Panc1 (cell line): ENCODE data around the gene FRMPD1.

ENCODE experiments used
- POLR2AphosphoS5 ChIP-seq: IDR thresholded peaks from 2 replicates; pipeline ENCODE4 v1.6.1; 2012; ENCODE audit warnings: mild to moderate bottlenecking, low read depth, low read length, moderate library complexity
- SIN3A ChIP-seq: IDR thresholded peaks from 2 replicates; pipeline ENCODE4 v1.6.1; 2012; ENCODE audit warnings: low read depth, mild to moderate bottlenecking, low read length, moderate library complexity, borderline replicate concordance; ENCODE audit not compliant: insufficient read depth
- TF ChIP-seq, protein P1 (sequence below): fragments of 450-650 bp; IDR thresholded peaks from 2 replicates; pipeline ENCODE4 v1.5.1; 2017; ENCODE audit warnings: mild to moderate bottlenecking
- TF ChIP-seq, protein P2 (sequence below), 2 experiments: IDR thresholded peaks; 2 replicates each; pipeline ENCODE4 v1.6.1; 2011 to 2012; ENCODE audit warnings: low read depth in 2 of 2, control low read depth in 1 of 2, low read length in 1 of 2, mild to moderate bottlenecking in 1 of 2, moderate library complexity in 1 of 2; ENCODE audit not compliant: insufficient read depth in 1 of 2

DNA sequence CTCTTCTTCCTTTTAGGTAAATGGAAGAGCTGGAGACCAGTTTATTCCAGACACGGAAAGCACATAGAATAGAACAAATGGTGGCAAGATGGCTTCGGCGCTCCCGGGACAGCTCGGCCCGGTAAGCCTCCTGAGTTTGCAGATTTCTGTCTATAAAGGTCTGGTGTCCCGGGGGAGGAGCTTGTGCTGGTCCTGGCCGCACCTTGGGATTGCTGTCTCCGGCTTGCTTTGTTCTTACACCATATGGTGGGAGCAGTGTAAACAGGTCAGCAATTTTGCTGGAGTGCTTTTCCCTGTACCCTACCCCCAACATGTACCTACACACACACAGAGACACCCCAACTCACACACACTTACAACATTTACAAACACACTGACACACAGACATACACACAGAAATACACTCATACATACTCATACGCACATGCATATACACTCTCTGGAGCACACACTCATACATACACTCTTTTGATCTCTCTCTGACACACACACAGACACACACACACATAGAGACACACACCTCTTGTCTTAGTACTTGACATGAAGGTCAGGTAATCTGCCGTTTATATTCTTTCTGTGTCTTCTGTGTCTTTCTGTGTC is 42.0 kb downstream of the FRMPD1 start:
- TF ChIP-seq, protein P1, sequence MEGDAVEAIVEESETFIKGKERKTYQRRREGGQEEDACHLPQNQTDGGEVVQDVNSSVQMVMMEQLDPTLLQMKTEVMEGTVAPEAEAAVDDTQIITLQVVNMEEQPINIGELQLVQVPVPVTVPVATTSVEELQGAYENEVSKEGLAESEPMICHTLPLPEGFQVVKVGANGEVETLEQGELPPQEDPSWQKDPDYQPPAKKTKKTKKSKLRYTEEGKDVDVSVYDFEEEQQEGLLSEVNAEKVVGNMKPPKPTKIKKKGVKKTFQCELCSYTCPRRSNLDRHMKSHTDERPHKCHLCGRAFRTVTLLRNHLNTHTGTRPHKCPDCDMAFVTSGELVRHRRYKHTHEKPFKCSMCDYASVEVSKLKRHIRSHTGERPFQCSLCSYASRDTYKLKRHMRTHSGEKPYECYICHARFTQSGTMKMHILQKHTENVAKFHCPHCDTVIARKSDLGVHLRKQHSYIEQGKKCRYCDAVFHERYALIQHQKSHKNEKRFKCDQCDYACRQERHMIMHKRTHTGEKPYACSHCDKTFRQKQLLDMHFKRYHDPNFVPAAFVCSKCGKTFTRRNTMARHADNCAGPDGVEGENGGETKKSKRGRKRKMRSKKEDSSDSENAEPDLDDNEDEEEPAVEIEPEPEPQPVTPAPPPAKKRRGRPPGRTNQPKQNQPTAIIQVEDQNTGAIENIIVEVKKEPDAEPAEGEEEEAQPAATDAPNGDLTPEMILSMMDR = no peak
- TF ChIP-seq POLR2AphosphoS5 (no peak), SIN3A (no peak)
- TF ChIP-seq, protein P2, sequence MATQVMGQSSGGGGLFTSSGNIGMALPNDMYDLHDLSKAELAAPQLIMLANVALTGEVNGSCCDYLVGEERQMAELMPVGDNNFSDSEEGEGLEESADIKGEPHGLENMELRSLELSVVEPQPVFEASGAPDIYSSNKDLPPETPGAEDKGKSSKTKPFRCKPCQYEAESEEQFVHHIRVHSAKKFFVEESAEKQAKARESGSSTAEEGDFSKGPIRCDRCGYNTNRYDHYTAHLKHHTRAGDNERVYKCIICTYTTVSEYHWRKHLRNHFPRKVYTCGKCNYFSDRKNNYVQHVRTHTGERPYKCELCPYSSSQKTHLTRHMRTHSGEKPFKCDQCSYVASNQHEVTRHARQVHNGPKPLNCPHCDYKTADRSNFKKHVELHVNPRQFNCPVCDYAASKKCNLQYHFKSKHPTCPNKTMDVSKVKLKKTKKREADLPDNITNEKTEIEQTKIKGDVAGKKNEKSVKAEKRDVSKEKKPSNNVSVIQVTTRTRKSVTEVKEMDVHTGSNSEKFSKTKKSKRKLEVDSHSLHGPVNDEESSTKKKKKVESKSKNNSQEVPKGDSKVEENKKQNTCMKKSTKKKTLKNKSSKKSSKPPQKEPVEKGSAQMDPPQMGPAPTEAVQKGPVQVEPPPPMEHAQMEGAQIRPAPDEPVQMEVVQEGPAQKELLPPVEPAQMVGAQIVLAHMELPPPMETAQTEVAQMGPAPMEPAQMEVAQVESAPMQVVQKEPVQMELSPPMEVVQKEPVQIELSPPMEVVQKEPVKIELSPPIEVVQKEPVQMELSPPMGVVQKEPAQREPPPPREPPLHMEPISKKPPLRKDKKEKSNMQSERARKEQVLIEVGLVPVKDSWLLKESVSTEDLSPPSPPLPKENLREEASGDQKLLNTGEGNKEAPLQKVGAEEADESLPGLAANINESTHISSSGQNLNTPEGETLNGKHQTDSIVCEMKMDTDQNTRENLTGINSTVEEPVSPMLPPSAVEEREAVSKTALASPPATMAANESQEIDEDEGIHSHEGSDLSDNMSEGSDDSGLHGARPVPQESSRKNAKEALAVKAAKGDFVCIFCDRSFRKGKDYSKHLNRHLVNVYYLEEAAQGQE (IDR thresholded peaks at IDR 0.05; ENCODE audit: insufficient read depth in 1 of 2, low read depth in 2 of 2, low read length in 1 of 2) = no peak
